Heart left ventricle (tissue), 13 donors: Measurements from ENCODE around the gene CNOT10.

Experiments used
- CTCF ChIP-seq, 12 donors: fragments of 200-600 bp; sonication (generic) in 4 of 12; IDR thresholded peaks; one replicate each; pipeline versions ENCODE4 v1.5.0 to v1.8.0; 2018 to 2022; ENCODE audit warnings: antibody characterized with exemption in 12 of 12, mild to moderate bottlenecking in 5 of 12
- POLR2A ChIP-seq, 2 donors: fragments of 450-650 bp; IDR thresholded peaks; one replicate each; pipeline ENCODE4 v1.6.1; 2017; ENCODE audit warnings: antibody characterized with exemption in 2 of 2, mild to moderate bottlenecking in 2 of 2, moderate library complexity in 2 of 2
- donor health status: ischemic (EF 13 %, LVEDD 7.1; RV severe dilation, severe dysfunction).
- donor health status: DM: no; HTN: yes; CAD: no.
- donor health status: DM: no; HTN: no; CAD: no.
- donor health status: ischemic (EF 25% LVEDD 6.9; RV normal size, moderate dysfunction).
- donor health status: ischemic (EF 25% LVEDD 5.7; RV mildly dilated, moderate dysfunction).
- donor health status: ischemic (EF 35%, LVEDD 5.7; RV mildly dilated, moderate dysfunction).
- donor health status: nonischemic (EF 11% LVEDD 7.7; RV severe dilation, severe dysfunction).
- donor health status: DM: yes; HTN: yes; CAD: no.
- donor health status: PGD.
- donor health status: ischemic (EF 29% LVEDD 5.4; RV normal size, mild dysfunction).
- donor health status: nonischemic (EF 23%, LVEDD 6.1; RV moderate dilation, normal function).

- TF ChIP-seq POLR2A (IDR thresholded peaks at IDR 0.05) (no peak), CTCF (IDR thresholded peaks at IDR 0.05) (no peak)
Measured at GRCh38 chr3:32667072-32667582, 17.9 kb upstream of the CNOT10 start.
